ENCODE measurements around the gene SYCE1.

DNA sequence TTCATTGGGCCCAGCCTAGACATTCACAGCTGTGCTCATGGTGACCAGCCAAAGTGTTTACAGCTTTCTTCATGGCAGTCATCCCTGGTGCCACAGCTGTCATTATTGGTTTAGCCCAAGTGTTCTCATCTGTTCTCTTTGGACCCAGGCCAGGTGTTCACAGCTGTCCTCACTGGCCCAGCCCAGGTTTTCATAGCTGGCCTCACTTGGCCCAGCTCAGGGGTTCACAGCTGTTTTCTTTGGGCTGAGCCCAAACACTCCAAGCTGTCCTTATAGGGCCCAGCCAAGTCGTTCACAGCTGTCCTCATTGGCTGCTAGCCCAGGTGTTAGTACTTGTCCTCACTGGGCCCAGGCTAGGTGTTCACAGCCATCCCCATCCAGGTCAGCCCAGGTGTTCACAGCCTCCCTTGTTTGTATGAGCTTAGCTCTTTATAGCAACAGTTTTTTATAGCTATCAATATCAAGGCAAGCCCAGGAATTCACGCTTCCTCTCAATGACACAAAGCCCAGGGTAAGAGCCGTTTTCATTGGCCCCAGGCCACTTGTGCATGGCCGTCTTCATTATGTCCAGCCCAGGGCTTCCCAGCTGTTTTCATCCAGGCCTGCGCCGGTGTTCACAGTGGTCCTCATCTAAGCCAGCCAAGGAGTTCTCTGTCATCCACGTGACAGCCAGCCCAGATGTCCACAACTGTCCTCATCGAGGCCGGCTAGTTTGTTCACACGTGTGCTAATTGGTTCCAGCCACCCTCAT lies 49.6 kb upstream of the SYCE1 start:
- TF ChIP-seq, protein P1, sequence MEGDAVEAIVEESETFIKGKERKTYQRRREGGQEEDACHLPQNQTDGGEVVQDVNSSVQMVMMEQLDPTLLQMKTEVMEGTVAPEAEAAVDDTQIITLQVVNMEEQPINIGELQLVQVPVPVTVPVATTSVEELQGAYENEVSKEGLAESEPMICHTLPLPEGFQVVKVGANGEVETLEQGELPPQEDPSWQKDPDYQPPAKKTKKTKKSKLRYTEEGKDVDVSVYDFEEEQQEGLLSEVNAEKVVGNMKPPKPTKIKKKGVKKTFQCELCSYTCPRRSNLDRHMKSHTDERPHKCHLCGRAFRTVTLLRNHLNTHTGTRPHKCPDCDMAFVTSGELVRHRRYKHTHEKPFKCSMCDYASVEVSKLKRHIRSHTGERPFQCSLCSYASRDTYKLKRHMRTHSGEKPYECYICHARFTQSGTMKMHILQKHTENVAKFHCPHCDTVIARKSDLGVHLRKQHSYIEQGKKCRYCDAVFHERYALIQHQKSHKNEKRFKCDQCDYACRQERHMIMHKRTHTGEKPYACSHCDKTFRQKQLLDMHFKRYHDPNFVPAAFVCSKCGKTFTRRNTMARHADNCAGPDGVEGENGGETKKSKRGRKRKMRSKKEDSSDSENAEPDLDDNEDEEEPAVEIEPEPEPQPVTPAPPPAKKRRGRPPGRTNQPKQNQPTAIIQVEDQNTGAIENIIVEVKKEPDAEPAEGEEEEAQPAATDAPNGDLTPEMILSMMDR (IDR thresholded peaks at IDR 0.05) = no peak
- no peak for TF ChIP-seq POLR2A (IDR thresholded peaks at IDR 0.05)

Measured in body of pancreas (tissue), 4 donors.